ENCODE measurements around the gene FASTK.

DNA sequence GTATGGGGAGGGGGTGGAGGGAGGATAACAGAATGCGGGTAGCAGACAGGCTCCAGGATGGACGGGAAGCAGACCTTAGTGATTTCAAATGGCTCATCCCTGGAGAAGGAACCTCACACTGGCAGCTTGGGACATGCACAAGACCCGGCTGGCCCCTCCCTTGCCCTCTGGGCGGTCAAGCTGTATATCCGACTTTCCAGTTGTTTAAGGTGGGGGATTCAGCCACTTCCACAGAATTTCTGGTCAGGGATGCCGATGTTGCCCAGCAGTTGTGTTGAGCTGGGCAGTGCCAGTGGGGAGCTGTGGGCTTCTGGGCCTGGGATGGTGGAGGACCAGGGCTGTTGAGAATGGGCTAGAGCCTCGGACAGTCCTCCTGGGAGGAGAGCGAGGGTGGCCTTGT lies 48.1 kb upstream of the FASTK start:
- TF ChIP-seq GATA2 (IDR thresholded peaks at IDR 0.05; ENCODE audit: low read depth, low read length) = no peak
- TF ChIP-seq GATA3 (IDR thresholded peaks at IDR 0.05; ENCODE audit: low read depth, low read length) = no peak

All from SH-SY5Y (cell line).